Tibial artery (tissue), 4 donors: ENCODE measurements around the gene GLT6D1.

Source experiments
- DNase-seq, 2 donors: peaks; one replicate each; pipeline ENCODE4 v3.0.0-alpha.2; 2019
- H3K27ac ChIP-seq, 2 donors: fragments of 200-600 bp; sonication (generic) in 1 of 2; 1 replicate in 1 of 2; 2 replicates in 1 of 2; pipeline ENCODE4 v1.5.1; 2018 to 2019; ENCODE audit warnings: mild to moderate bottlenecking in 1 of 2
- H3K27me3 ChIP-seq, 2 donors: fragments of 200-600 bp; sonication (generic) in 1 of 2; one replicate each; pipeline versions ENCODE4 v1.5.1 to v1.6.0; 2016 to 2019
- H3K36me3 ChIP-seq, 3 donors: fragments of 200-600 bp; sonication (generic) in 2 of 3; one replicate each; pipeline ENCODE4 v1.5.1; 2016 to 2019; ENCODE audit warnings: mild to moderate bottlenecking in 2 of 3
- H3K4me1 ChIP-seq, 4 donors: fragments of 200-600 bp; sonication (generic) in 2 of 4; 1 replicate in 3 of 4; 2 replicates in 1 of 4; pipeline ENCODE4 v1.5.1; 2016 to 2019
- H3K4me3 ChIP-seq, 2 donors: fragments of 200-600 bp; sonication (generic) in 1 of 2; 1 replicate in 1 of 2; 2 replicates in 1 of 2; pipeline ENCODE4 v1.5.1; 2018 to 2019; ENCODE audit warnings: mild to moderate bottlenecking in 2 of 2
- H3K9me3 ChIP-seq, 3 donors: fragments of 200-600 bp; sonication (generic) in 1 of 3; one replicate each; pipeline ENCODE4 v1.5.1; 2016 to 2019
- intact Hi-C: fragments of 100-400 bp; cut with DNase I; formaldehyde crosslinking; loops from one replicate; pipeline ENCODE4 v1.15.0; 2023; ENCODE audit warnings: low total_unique reads
- TF ChIP-seq, protein P1 (sequence below), 2 experiments: fragments of 200-600 bp in 1 of 2; fragments of 450-650 bp in 1 of 2; IDR thresholded peaks; one replicate each; pipeline ENCODE4 v1.5.1; 2017 to 2019; ENCODE audit warnings: antibody characterized with exemption in 2 of 2, mild to moderate bottlenecking in 1 of 2, moderate library complexity in 1 of 2

Gene GLT6D1

DNA sequence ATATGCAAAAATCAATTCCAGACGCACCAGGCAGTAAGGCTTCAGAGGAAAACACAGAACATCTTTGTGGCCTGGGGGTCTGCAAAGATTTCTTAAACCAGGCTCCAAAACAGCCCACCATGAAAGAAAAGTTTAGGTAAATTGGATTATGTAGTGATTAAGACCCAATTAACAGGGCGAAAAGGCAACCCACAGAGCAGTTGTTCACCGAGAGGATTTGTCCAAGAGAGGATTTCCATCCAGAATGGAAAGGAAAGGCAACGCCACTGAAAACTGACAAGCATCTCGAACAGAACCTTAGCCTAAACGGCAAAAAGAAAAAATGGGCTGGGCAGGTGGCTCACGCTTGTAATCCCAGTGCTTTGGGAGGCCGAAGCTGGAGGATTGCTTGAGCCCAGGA lies 37.4 kb downstream of the GLT6D1 start:
- TF ChIP-seq, protein P1, sequence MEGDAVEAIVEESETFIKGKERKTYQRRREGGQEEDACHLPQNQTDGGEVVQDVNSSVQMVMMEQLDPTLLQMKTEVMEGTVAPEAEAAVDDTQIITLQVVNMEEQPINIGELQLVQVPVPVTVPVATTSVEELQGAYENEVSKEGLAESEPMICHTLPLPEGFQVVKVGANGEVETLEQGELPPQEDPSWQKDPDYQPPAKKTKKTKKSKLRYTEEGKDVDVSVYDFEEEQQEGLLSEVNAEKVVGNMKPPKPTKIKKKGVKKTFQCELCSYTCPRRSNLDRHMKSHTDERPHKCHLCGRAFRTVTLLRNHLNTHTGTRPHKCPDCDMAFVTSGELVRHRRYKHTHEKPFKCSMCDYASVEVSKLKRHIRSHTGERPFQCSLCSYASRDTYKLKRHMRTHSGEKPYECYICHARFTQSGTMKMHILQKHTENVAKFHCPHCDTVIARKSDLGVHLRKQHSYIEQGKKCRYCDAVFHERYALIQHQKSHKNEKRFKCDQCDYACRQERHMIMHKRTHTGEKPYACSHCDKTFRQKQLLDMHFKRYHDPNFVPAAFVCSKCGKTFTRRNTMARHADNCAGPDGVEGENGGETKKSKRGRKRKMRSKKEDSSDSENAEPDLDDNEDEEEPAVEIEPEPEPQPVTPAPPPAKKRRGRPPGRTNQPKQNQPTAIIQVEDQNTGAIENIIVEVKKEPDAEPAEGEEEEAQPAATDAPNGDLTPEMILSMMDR (IDR thresholded peaks at IDR 0.05), result no peak
- Histone ChIP-seq H3K27me3 (peaks cover 0 to 47% of the 10 kb centered on the region in 2 donors), H3K36me3 (no peaks in the 10 kb centered on the region), H3K4me3 (no peak overlapping the region), H3K9me3 (no peaks in the 10 kb centered on the region), H3K27ac (no peak overlapping the region), H3K4me1 (no peaks in the 10 kb centered on the region)
- intact Hi-C loops, result no loop called here
- DNase-seq, result no peak

DNA sequence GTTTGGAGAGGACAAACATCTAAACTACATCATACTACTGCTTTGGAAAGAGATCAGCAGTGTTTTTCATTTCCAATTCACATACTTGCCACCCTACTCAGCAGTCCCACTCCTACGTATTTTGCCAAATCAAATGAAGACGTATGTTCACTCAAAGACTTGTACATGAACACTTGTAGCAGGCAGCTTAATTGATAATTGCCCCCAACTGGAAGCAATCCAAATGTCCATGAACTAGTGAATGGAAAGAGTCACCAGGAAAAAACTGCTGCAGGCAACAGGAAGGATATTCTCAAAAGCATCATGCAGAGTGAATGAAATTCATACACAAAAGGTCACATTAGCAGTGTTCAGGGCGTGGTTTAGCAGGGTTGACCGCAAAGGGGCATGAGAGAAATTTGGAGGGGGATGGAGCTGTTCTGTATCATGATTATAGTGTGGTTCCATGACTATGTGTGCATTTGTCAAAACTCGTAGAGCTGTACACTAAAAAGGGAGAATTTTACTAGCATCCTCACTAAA lies 39.0 kb downstream of the GLT6D1 start:
- DNase-seq, result no peak
- H3K4me1 ChIP-seq, result no peaks in the 10 kb centered on the region
- H3K27ac ChIP-seq, result no peak overlapping the region
- intact Hi-C loops, result no loop called here
- H3K4me3 ChIP-seq, result no peak overlapping the region
- no peaks in the 10 kb centered on the region for H3K9me3 ChIP-seq
- peaks cover 0 to 50% of the 10 kb centered on the region in 2 donors for H3K27me3 ChIP-seq
- no peaks in the 10 kb centered on the region for H3K36me3 ChIP-seq
- TF ChIP-seq, protein P1 (IDR thresholded peaks at IDR 0.05), result no peak

DNA sequence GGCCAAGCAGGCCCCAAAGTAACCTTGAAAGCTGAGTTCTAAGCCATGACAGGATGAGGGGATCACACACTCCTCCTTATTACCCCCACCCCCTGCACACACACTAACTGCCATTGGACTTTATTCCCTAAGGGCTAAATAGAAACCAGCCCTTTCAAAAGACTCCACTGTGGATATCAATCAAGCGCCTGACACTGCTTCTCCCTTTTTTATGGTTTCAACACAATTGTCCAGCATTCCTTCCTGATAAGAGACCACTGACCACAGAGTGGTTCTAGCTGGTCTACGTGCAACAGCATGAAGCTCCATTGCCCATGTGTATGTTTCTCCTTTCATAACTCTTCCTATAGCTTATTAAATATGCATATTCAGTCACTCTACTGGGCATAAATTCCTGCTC lies 43.1 kb downstream of the GLT6D1 start:
- Histone ChIP-seq H3K27me3 (peaks cover 0 to 38% of the 10 kb centered on the region in 2 donors), H3K36me3 (no peaks in the 10 kb centered on the region), H3K27ac (no peak overlapping the region), H3K9me3 (peaks cover 0 to 8% (median 6%) of the 10 kb centered on the region in 3 donors), H3K4me3 (no peak overlapping the region), H3K4me1 (no peaks in the 10 kb centered on the region)
- DNase-seq, result no peak
- TF ChIP-seq, protein P1 (IDR thresholded peaks at IDR 0.05), result no peak
- intact Hi-C loops, result no loop called here

DNA sequence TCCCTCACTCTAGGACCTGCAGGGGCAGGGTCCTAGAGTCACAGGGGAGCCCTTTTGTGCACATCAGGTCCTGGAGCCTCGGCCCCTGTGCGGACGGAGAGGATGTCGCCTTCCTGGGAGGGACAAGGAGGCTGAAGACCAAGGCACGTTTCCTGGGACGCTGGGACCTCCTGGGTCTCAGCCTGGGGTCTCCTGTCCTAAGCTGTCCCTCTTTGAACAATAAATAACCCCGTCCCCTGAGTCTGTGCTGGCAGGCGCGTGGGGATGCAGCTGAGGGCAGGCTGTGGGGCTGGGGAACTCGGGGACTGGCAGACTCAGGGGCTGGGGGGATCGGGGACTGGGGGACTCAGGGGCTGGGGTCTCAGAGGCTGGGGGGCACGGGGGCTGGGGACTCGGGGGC lies 46.7 kb downstream of the GLT6D1 start:
- TF ChIP-seq, protein P1 (IDR thresholded peaks at IDR 0.05), result no peak
- Histone ChIP-seq H3K4me1 (no peaks in the 10 kb centered on the region), H3K9me3 (peaks cover 0 to 8% (median 6%) of the 10 kb centered on the region in 3 donors), H3K27ac (no peak overlapping the region), H3K36me3 (no peaks in the 10 kb centered on the region), H3K27me3 (peaks cover 0 to 51% of the 10 kb centered on the region in 2 donors), H3K4me3 (no peak overlapping the region)
- no peak for DNase-seq
- intact Hi-C loops, result no loop called here

DNA sequence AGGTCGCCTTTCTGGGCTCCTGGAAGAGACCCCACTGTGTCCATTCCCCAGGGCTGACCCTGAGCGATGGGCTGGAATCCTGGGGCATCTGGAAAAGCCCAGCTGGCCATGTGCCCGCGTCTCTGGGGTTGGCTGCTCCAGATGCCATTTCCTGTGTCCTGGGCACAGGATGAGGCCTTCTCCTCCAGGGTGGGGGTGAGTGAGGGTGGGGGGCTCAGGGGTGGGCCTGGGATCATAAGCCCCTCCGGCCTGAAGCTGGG lies 47.1 kb downstream of the GLT6D1 start:
- intact Hi-C loops, result no loop called here
- H3K9me3 ChIP-seq, result peaks cover 0 to 8% (median 6%) of the 10 kb centered on the region in 3 donors
- no peaks in the 10 kb centered on the region for H3K36me3 ChIP-seq
- no peak overlapping the region for H3K4me3 ChIP-seq
- no peak for DNase-seq
- H3K4me1 ChIP-seq, result no peaks in the 10 kb centered on the region
- peaks cover 0 to 47% of the 10 kb centered on the region in 2 donors for H3K27me3 ChIP-seq
- H3K27ac ChIP-seq, result no peak overlapping the region
- TF ChIP-seq, protein P1 (IDR thresholded peaks at IDR 0.05), result no peak
